B cell (primary cell): ENCODE data around the gene EHBP1L1. TPM values are rescaled to one million over a fixed set of nuclear protein-coding genes. Genes with fewer than 3 reads are reported as not detected.
A peak's percentile ranks its signal among the peaks of the same experiment; 100 is the strongest.

Experiments used
- ATAC-seq: fragments of 200-7000 bp; cut with Tn5 transposase; one replicate; pipeline ENCODE4 v1.10.0; 2021; ENCODE audit warnings: low read depth, mild to moderate bottlenecking, moderate number of reproducible peaks, moderate library complexity
- CTCF ChIA-PET: fragments of 350-600 bp; sonication (Branson Sonifier 250); formaldehyde crosslinking; loops from one replicate; lab custom pipeline; 2021; ENCODE audit warnings: antibody characterized with exemption, inconsistent platforms; lab: Charles Lee
- POLR2A ChIA-PET: fragments of 350-600 bp; sonication (Branson Sonifier 250); formaldehyde crosslinking; loops from one replicate; lab custom pipeline; 2021; ENCODE audit warnings: antibody characterized with exemption; lab: Charles Lee
- DNase-seq: peaks from one replicate; pipeline ENCODE4 v3.0.0; 2013
- H2AFZ ChIP-seq: 2 replicates; pipeline ENCODE4 v1.6.1; 2012; ENCODE audit warnings: mild to moderate bottlenecking, low read depth, low read length; ENCODE audit not compliant: insufficient read depth, poor library complexity, severe bottlenecking
- H3K27ac ChIP-seq, 2 donors: 1 replicate in 1 of 2; 2 replicates in 1 of 2; pipeline ENCODE4 v1.5.1; 2012 to 2013; ENCODE audit warnings: low read length in 2 of 2, mild to moderate bottlenecking in 2 of 2, moderate library complexity in 1 of 2
- H3K27me3 ChIP-seq, 4 experiments: fragments of 200-600 bp in 1 of 4; sonication (generic) in 1 of 4; replicated peaks in 1 of 4; 1 replicate in 2 of 4; 2 replicates in 2 of 4; pipeline versions ENCODE4 v1.6.1 to v1.7.0; 2013 to 2016; ENCODE audit warnings: low read length in 3 of 4, mild to moderate bottlenecking in 2 of 4, mixed read lengths in 1 of 4, moderate library complexity in 1 of 4; ENCODE audit not compliant: insufficient read depth in 4 of 4, control insufficient read depth in 3 of 4; ENCODE audit errors: control extremely low read depth in 1 of 4
- H3K36me3 ChIP-seq, 2 experiments: replicated peaks in 1 of 2; 1 replicate in 1 of 2; 2 replicates in 1 of 2; pipeline versions ENCODE4 v1.6.1 to v1.7.1; 2013; ENCODE audit warnings: low read length in 1 of 2; ENCODE audit not compliant: insufficient read depth in 2 of 2, control insufficient read depth in 1 of 2; ENCODE audit errors: control extremely low read depth in 1 of 2, extremely low read depth in 1 of 2
- H3K4me1 ChIP-seq, 2 donors: fragments of 200-600 bp in 1 of 2; sonication (generic) in 1 of 2; 1 replicate in 1 of 2; 2 replicates in 1 of 2; pipeline versions ENCODE4 v1.5.1 to v1.6.1; 2013 to 2017; ENCODE audit warnings: low read length in 2 of 2; ENCODE audit not compliant: control insufficient read depth in 2 of 2, insufficient read depth in 2 of 2
- H3K4me2 ChIP-seq: replicated peaks from 2 replicates; pipeline ENCODE3; 2012; ENCODE audit warnings: mild to moderate bottlenecking, low read depth, low read length; ENCODE audit not compliant: poor library complexity, severe bottlenecking
- H3K4me3 ChIP-seq, 5 experiments: fragments of 200-600 bp in 1 of 5; sonication (generic) in 1 of 5; 1 replicate in 3 of 5; 2 replicates in 2 of 5; pipeline versions ENCODE4 v1.5.1 to v1.7.0; 2011 to 2016; ENCODE audit warnings: low read length in 4 of 5, mild to moderate bottlenecking in 4 of 5, low read depth in 2 of 5, control low read depth in 1 of 5, moderate library complexity in 1 of 5; ENCODE audit not compliant: insufficient read depth in 1 of 5; ENCODE audit errors: control extremely low read depth in 1 of 5, extremely low read depth in 1 of 5
- H3K79me2 ChIP-seq: fragments of 200-600 bp; sonication (generic); one replicate; pipeline ENCODE4 v1.6.0; 2016; ENCODE audit warnings: low read length; ENCODE audit not compliant: control insufficient read depth, insufficient read depth
- H3K9ac ChIP-seq: fragments of 200-600 bp; sonication (generic); 2 replicates; pipeline ENCODE4 v1.6.1; 2017; ENCODE audit warnings: mild to moderate bottlenecking, low read length, moderate library complexity
- H3K9me3 ChIP-seq, 3 donors: one replicate each; pipeline versions ENCODE4 v1.6.1 to v1.7.1; 2013; ENCODE audit warnings: low read length in 2 of 3; ENCODE audit not compliant: control insufficient read depth in 2 of 3, insufficient read depth in 1 of 3; ENCODE audit errors: control extremely low read depth in 1 of 3
- H4K20me1 ChIP-seq: 2 replicates; pipeline ENCODE4 v1.6.0; 2012; ENCODE audit warnings: mild to moderate bottlenecking, low read length; ENCODE audit not compliant: insufficient read depth, control insufficient read depth, poor library complexity, severe bottlenecking
- H3K27ac Mint-ChIP-seq: one replicate; pipeline ENCODE4 v1.8.0; 2021; ENCODE audit warnings: mixed read lengths
- H3K27me3 Mint-ChIP-seq: one replicate; pipeline ENCODE4 v1.8.0; 2021; ENCODE audit warnings: mixed read lengths
- H3K4me1 Mint-ChIP-seq: one replicate; pipeline ENCODE4 v1.8.0; 2021; ENCODE audit warnings: mixed read lengths
- H3K4me3 Mint-ChIP-seq: one replicate; pipeline ENCODE4 v1.8.0; 2021; ENCODE audit warnings: mixed read lengths
- H3K9me3 Mint-ChIP-seq: one replicate; pipeline ENCODE4 v1.8.0; 2022; ENCODE audit warnings: mixed read lengths; ENCODE audit not compliant: insufficient read depth
- EZH2 ChIP-seq: IDR thresholded peaks from 2 replicates; pipeline ENCODE4 v1.6.1; 2012; ENCODE audit warnings: borderline replicate concordance, low read depth, mild to moderate bottlenecking, moderate library complexity, low read length; ENCODE audit not compliant: insufficient read depth, poor library complexity, severe bottlenecking
- WGBS: methylation state at CpG from one replicate; pipeline ENCODE4 v1.1.5; 2013; ENCODE audit warnings: missing lambda C conversion rate; ENCODE audit not compliant: insufficient coverage; 5-methylcytosine and 5-hydroxymethylcytosine counted together
- intact Hi-C: fragments of 100-400 bp; cut with micrococcal nuclease; formaldehyde crosslinking; loops from one replicate; pipeline ENCODE4 v1.10.0; 2022
- polyA plus RNA-seq: library from polyadenylated mRNA; depleted of rRNA; stranded (reverse); fragments of >200 nt; gene quantifications from 2 replicates; pipeline ENCODE4 v1.2.3, GENCODE V29; 2012
- total RNA-seq, 2 donors: library from RNA; stranded (reverse); fragments of 120-200 nt in 1 of 2; gene quantifications; 1 replicate in 1 of 2; 2 replicates in 1 of 2; pipeline versions ENCODE4 v1.2.3 to v1.2.4, GENCODE V29; 2013 to 2022
- TF ChIP-seq, protein P1 (sequence below): fragments of 200-600 bp; IDR thresholded peaks from one replicate; pipeline ENCODE4 v1.8.0; 2022; ENCODE audit warnings: antibody characterized with exemption, mild to moderate bottlenecking

EHBP1L1 gene
- total and polyA plus RNA-seq, 2 donors (not counting 1 experiment from before 2014, with no cell fraction given): 202 to 279 TPM

DNA sequence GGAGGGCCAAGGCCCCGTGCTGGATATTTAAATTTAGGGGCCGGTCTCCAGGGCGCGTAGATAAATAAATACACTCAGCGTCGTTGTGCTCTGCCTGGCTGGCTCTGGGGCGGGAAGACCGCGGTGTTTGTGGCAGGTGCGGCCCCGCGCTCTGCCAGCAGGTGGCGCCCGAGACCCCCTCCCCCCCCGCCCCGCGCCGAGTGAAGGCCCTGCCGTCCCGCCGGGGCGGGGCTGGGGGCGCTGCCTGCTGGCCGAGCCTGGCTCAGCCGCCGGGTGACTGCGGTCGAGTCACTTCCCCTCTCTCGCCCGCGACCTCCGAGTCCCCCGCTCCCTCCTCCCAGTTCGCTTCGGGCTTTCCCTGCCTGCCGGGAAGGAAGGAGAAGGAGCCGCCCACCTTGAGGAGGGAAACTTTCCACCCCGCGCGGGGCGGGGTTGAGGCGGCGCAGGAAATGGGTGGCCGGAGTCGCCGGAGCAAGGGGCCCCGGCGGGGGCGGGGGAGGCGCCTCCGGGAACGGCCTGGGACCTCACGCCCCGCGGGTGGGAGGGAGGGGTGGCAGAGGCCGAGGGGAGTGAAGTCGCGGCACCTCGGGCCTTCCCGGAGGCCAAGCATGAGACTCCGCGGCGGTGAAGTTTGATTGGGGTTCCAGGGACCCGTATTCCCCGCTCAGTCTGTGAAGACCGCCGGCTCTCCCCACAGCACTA lies 1.6 kb upstream of the EHBP1L1 start:
- POLR2A ChIA-PET: interaction anchor here (0.6 to 7.5 kb wide), 7 partner anchors 14 to 309 kb away, joined by 3 to 53 read pairs (median 13); partner anchors contain the start of genes MAP3K11, MUS81 and PCNX3
- Mint-ChIP-seq H3K4me3 (peak overlapping the region; percentile 98), H3K9me3 (no peaks in the 10 kb centered on the region), H3K27me3 (no peaks in the 10 kb centered on the region), H3K4me1 (peaks cover 73% of the 10 kb centered on the region), H3K27ac (peak overlapping the region; percentile 98)
- Histone ChIP-seq H4K20me1 (peaks cover 43% of the 10 kb centered on the region), H3K27ac (peak overlapping the region; percentile 85 to 93), H3K36me3 (peaks cover 1 to 11% of the 10 kb centered on the region in 2 experiments), H3K9me3 (no peaks in the 10 kb centered on the region), H3K27me3 (no peaks in the 10 kb centered on the region), H2AFZ (peak overlapping the region; percentile 62), H3K9ac (peak overlapping the region; percentile 83), H3K4me2 (peak overlapping the region; percentile 100), H3K79me2 (peaks cover 36% of the 10 kb centered on the region), H3K4me3 (peak overlapping the region; percentile 52 to 92 (median 70)), H3K4me1 (peaks cover 43 to 69% of the 10 kb centered on the region in 2 donors)
- ATAC-seq (peak; percentile 28), DNase-seq (peak; percentile 95)
- intact Hi-C loops: loop anchor here (1.0 to 10.0 kb wide), 6 partner anchors 14 to 829 kb away; partner anchors contain the start of genes BANF1, CFL1, EIF1AD and PCNX3
- CTCF ChIA-PET: interaction anchor here (0.9 to 5.5 kb wide), 7 partner anchors 14 to 40 kb away, joined by 3 to 97 read pairs (median 14); partner anchors contain the start of genes MAP3K11 and PCNX3
- WGBS: under 1% methylated on average over 52 of the region's 67 CpGs
- no peak for TF ChIP-seq EZH2
- TF ChIP-seq, protein P1, sequence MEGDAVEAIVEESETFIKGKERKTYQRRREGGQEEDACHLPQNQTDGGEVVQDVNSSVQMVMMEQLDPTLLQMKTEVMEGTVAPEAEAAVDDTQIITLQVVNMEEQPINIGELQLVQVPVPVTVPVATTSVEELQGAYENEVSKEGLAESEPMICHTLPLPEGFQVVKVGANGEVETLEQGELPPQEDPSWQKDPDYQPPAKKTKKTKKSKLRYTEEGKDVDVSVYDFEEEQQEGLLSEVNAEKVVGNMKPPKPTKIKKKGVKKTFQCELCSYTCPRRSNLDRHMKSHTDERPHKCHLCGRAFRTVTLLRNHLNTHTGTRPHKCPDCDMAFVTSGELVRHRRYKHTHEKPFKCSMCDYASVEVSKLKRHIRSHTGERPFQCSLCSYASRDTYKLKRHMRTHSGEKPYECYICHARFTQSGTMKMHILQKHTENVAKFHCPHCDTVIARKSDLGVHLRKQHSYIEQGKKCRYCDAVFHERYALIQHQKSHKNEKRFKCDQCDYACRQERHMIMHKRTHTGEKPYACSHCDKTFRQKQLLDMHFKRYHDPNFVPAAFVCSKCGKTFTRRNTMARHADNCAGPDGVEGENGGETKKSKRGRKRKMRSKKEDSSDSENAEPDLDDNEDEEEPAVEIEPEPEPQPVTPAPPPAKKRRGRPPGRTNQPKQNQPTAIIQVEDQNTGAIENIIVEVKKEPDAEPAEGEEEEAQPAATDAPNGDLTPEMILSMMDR: peak; percentile 91
